Tibial nerve (tissue), 4 donors: ENCODE data around the gene PLB1. TPM values are rescaled to one million over a fixed set of nuclear protein-coding genes. Genes with fewer than 3 reads are reported as not detected.

Experiments
- DNase-seq, 2 donors: peaks; one replicate each; pipeline ENCODE4 v3.0.0-alpha.2; 2019; ENCODE audit warnings: low spot score in 2 of 2
- H3K27ac ChIP-seq, 4 donors: fragments of 200-600 bp; sonication (generic) in 3 of 4; one replicate each; pipeline ENCODE4 v1.5.1; 2017 to 2019; ENCODE audit warnings: mild to moderate bottlenecking in 1 of 4
- H3K27me3 ChIP-seq, 2 donors: fragments of 200-600 bp; sonication (generic) in 1 of 2; one replicate each; pipeline versions ENCODE4 v1.5.1 to v1.6.0; 2017 to 2019
- H3K36me3 ChIP-seq, 3 donors: fragments of 200-600 bp; sonication (generic); one replicate each; pipeline ENCODE4 v1.5.1; 2018 to 2019
- H3K4me1 ChIP-seq, 4 donors: fragments of 200-600 bp; sonication (generic) in 3 of 4; one replicate each; pipeline ENCODE4 v1.5.1; 2017 to 2019
- H3K4me3 ChIP-seq, 4 donors: fragments of 200-600 bp; sonication (generic) in 3 of 4; one replicate each; pipeline ENCODE4 v1.5.1; 2017 to 2019; ENCODE audit warnings: mild to moderate bottlenecking in 1 of 4, moderate library complexity in 1 of 4
- H3K9me3 ChIP-seq, 4 donors: fragments of 200-600 bp; sonication (generic) in 3 of 4; one replicate each; pipeline ENCODE4 v1.5.1; 2017 to 2019
- CTCF ChIP-seq, 5 experiments: fragments of 200-600 bp in 3 of 5; fragments of 450-650 bp in 2 of 5; sonication (generic) in 3 of 5; IDR thresholded peaks; one replicate each; pipeline ENCODE4 v1.5.1; 2016 to 2019; ENCODE audit warnings: antibody characterized with exemption in 5 of 5, mild to moderate bottlenecking in 3 of 5, moderate library complexity in 2 of 5
- EP300 ChIP-seq, 2 donors: sonication (generic); formaldehyde crosslinking; IDR thresholded peaks; one replicate each; pipeline ENCODE4 v1.6.1; 2017; ENCODE audit warnings: antibody characterized with exemption in 2 of 2, mild to moderate bottlenecking in 1 of 2
- POLR2A ChIP-seq, 2 donors: fragments of 450-650 bp; IDR thresholded peaks; one replicate each; pipeline ENCODE4 v1.6.1; 2017; ENCODE audit warnings: antibody characterized with exemption in 2 of 2, mild to moderate bottlenecking in 2 of 2, moderate library complexity in 2 of 2
- WGBS, 2 donors: methylation state at CpG; one replicate each; pipeline ENCODE4 v1.1.5; 2018; 5-methylcytosine and 5-hydroxymethylcytosine counted together
- total RNA-seq, 4 donors: library from RNA; depleted of rRNA; stranded (reverse); fragments of >200 nt; gene quantifications; one replicate each; pipeline ENCODE4 v1.1.0, GENCODE V29; 2016

PLB1 gene
- total RNA-seq, 4 donors from 2014 or later: 1.7 to 8.4 (median 4.7) TPM

- H3K27ac ChIP-seq: no peak overlapping the region
- H3K27me3 ChIP-seq: no peaks in the 10 kb centered on the region
- TF ChIP-seq EP300 (IDR thresholded peaks at IDR 0.05) (no peak), CTCF (IDR thresholded peaks at IDR 0.05) (no peak), POLR2A (IDR thresholded peaks at IDR 0.05) (no peak)
- no peak overlapping the region for H3K4me3 ChIP-seq
- H3K4me1 ChIP-seq: no peaks in the 10 kb centered on the region
- no peak for DNase-seq
- WGBS, 2 donors: 76 to 83% methylated on average over 2 of the region's 2 CpGs
- no peaks in the 10 kb centered on the region for H3K9me3 ChIP-seq
- no peaks in the 10 kb centered on the region for H3K36me3 ChIP-seq
These were observed 117.3 kb downstream of the PLB1 start for GRCh38 chr2:28613186-28613585.

GRCh38 chr2:28613633-28614501 is 118.0 kb downstream of the PLB1 start:
- Histone ChIP-seq H3K4me1 (no peaks in the 10 kb centered on the region), H3K27ac (no peak overlapping the region), H3K4me3 (no peak overlapping the region), H3K9me3 (no peaks in the 10 kb centered on the region), H3K27me3 (no peaks in the 10 kb centered on the region), H3K36me3 (no peaks in the 10 kb centered on the region)
- TF ChIP-seq CTCF (IDR thresholded peaks at IDR 0.05) (no peak), EP300 (IDR thresholded peaks at IDR 0.05) (no peak), POLR2A (IDR thresholded peaks at IDR 0.05) (no peak)
- WGBS, 2 donors: 60 to 65% methylated on average over 11 of the region's 11 CpGs
- DNase-seq: no peak

- DNase-seq: no peak
- no peak overlapping the region for H3K27ac ChIP-seq
- no peaks in the 10 kb centered on the region for H3K27me3 ChIP-seq
- WGBS, 2 donors: 82 to 84% methylated on average over 6 of the region's 6 CpGs
- H3K9me3 ChIP-seq: no peaks in the 10 kb centered on the region
- TF ChIP-seq CTCF (IDR thresholded peaks at IDR 0.05) (no peak), POLR2A (IDR thresholded peaks at IDR 0.05) (no peak), EP300 (IDR thresholded peaks at IDR 0.05) (no peak)
- H3K36me3 ChIP-seq: no peaks in the 10 kb centered on the region
- H3K4me1 ChIP-seq: peaks cover 0 to 8% (median 7%) of the 10 kb centered on the region in 4 donors
- no peak overlapping the region for H3K4me3 ChIP-seq
These were observed 119.8 kb downstream of the PLB1 start for GRCh38 chr2:28615706-28616105.

- H3K4me1 ChIP-seq: peaks cover 3 to 16% (median 15%) of the 10 kb centered on the region in 4 donors
- H3K36me3 ChIP-seq: no peaks in the 10 kb centered on the region
- no peak for DNase-seq
- H3K27me3 ChIP-seq: no peaks in the 10 kb centered on the region
- no peak overlapping the region for H3K4me3 ChIP-seq
- WGBS, 2 donors: 83% methylated on average over 3 of the region's 3 CpGs
- TF ChIP-seq EP300 (IDR thresholded peaks at IDR 0.05) (no peak), CTCF (IDR thresholded peaks at IDR 0.05) (no peak), POLR2A (IDR thresholded peaks at IDR 0.05) (no peak)
- no peaks in the 10 kb centered on the region for H3K9me3 ChIP-seq
- H3K27ac ChIP-seq: no peak overlapping the region
These were observed 120.6 kb downstream of the PLB1 start for GRCh38 chr2:28616396-28616999.
